Adrenal gland (tissue), 5 donors: ENCODE measurements around the gene CAPZA3.

Experiments
- CTCF ChIP-seq, 6 experiments: fragments of 450-650 bp in 4 of 6; fragments of 200-600 bp in 2 of 6; sonication (generic) in 1 of 6; IDR thresholded peaks; 1 replicate in 5 of 6; 2 replicates in 1 of 6; pipeline versions ENCODE4 v1.5.1 to v1.8.0; 2016 to 2021; ENCODE audit warnings: antibody characterized with exemption in 6 of 6, mild to moderate bottlenecking in 2 of 6, moderate library complexity in 1 of 6
- POLR2A ChIP-seq, 2 donors: fragments of 450-650 bp; IDR thresholded peaks; one replicate each; pipeline ENCODE4 v1.6.1; 2017; ENCODE audit warnings: antibody characterized with exemption in 2 of 2, mild to moderate bottlenecking in 2 of 2, moderate library complexity in 1 of 2
- donor health status: DM: no; HTN: no; CAD: no.

DNA sequence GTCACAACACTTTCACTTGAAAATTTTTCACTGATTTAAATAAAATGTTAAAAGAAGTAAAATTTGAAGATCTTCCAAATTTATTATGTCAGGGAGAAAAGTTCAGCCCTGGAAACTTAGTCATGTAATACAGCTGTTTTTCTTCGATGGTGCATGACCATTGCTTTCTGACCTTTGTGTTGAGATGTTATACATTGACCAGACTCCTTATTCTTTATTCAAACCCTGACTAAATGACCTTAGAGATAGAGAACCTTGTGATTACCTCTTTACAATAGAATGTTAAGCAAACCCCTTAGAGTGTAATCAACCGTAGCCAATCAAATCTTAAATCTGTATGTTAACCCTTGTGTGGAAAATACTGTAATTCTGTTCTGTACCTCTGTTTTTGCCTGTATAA is 34.6 kb upstream of the CAPZA3 start:
- TF ChIP-seq CTCF (IDR thresholded peaks at IDR 0.05): no peak
- TF ChIP-seq POLR2A (IDR thresholded peaks at IDR 0.05): no peak
